Measurements from ENCODE around the gene CAPZA2.

The CAPZA2 gene

GRCh38 chr7:116955340-116955739 lies 93.0 kb downstream of the CAPZA2 start:
- Histone ChIP-seq H3K9ac (ENCODE audit: low read length) (no peak overlapping the region), H3K36me3 (ENCODE audit: insufficient read depth, low read length) (no peaks in the 10 kb centered on the region), H3K79me2 (ENCODE audit: insufficient read depth, low read length) (no peaks in the 10 kb centered on the region), H3K4me3 (ENCODE audit: low read depth, low read length, poor library complexity, severe bottlenecking) (no peak overlapping the region), H2AFZ (ENCODE audit: low read length) (no peak overlapping the region), H3F3A (ENCODE audit: insufficient read depth, low read length) (no peaks in the 10 kb centered on the region), H3K4me2 (ENCODE audit: low read length) (no peak overlapping the region), H3K27ac (ENCODE audit: low read depth, low read length, poor library complexity, severe bottlenecking) (no peak overlapping the region), H3K4me1 (ENCODE audit: insufficient read depth, low read length, severe bottlenecking) (peaks cover 16% of the 10 kb centered on the region), H3K9me2 (ENCODE audit: low read depth, low read length) (no peaks in the 10 kb centered on the region), H4K20me1 (ENCODE audit: insufficient read depth, low read length) (no peaks in the 10 kb centered on the region), H3K27me3 (ENCODE audit: insufficient read depth, low read length) (no peaks in the 10 kb centered on the region), H3K9me3 (ENCODE audit: low read length) (no peaks in the 10 kb centered on the region)
- no peak for TF ChIP-seq EZH2 (IDR thresholded peaks at IDR 0.05; ENCODE audit: borderline replicate concordance, low read length)
- TF ChIP-seq CTCF (IDR thresholded peaks at IDR 0.05; ENCODE audit: low read length): no peak

DNA sequence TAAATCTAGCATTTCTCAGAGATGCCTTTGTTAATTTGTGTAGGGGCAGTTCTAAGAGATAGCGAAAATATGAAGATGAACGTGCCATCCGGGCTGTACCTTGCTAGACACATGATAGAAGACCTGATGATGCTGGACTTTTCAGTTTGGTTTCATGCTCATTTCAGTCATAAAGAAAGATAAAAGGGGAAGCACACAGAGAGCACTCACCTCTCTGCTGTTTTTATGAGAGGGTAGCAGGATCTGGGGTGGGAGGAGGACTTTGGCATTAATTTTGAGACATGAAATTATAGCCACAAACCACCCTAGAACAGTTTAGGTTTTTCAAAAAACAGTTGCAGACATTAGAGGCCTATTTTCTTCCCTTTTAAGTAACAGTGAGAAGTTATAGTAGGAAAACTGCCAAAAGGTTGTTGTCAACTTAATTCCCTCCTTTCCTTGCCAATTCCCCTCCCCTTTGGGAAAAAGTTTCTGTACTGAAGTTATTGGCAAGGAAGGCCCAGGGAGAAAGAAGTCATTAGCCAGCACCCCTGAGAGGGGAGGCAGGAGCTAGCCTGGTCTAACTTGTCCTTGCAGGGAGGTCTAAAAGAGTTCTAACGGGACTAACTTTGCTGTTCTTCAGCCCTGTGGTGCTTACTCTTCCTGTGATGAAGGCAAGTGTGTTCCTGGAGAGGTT lies 93.6 kb downstream of the CAPZA2 start:
- Histone ChIP-seq H3K4me3 (ENCODE audit: low read depth, low read length, poor library complexity, severe bottlenecking) (no peak overlapping the region), H3F3A (ENCODE audit: insufficient read depth, low read length) (no peaks in the 10 kb centered on the region), H3K79me2 (ENCODE audit: insufficient read depth, low read length) (no peaks in the 10 kb centered on the region), H3K9ac (ENCODE audit: low read length) (no peak overlapping the region), H3K27ac (ENCODE audit: low read depth, low read length, poor library complexity, severe bottlenecking) (no peak overlapping the region), H2AFZ (ENCODE audit: low read length) (no peak overlapping the region), H3K9me3 (ENCODE audit: low read length) (no peaks in the 10 kb centered on the region), H4K20me1 (ENCODE audit: insufficient read depth, low read length) (no peaks in the 10 kb centered on the region), H3K36me3 (ENCODE audit: insufficient read depth, low read length) (no peaks in the 10 kb centered on the region), H3K9me2 (ENCODE audit: low read depth, low read length) (no peaks in the 10 kb centered on the region), H3K27me3 (ENCODE audit: insufficient read depth, low read length) (no peaks in the 10 kb centered on the region), H3K4me1 (ENCODE audit: insufficient read depth, low read length, severe bottlenecking) (peaks cover 16% of the 10 kb centered on the region), H3K4me2 (ENCODE audit: low read length) (no peak overlapping the region)
- TF ChIP-seq EZH2 (IDR thresholded peaks at IDR 0.05; ENCODE audit: borderline replicate concordance, low read length): no peak
- TF ChIP-seq CTCF (IDR thresholded peaks at IDR 0.05; ENCODE audit: low read length): no peak

DNA sequence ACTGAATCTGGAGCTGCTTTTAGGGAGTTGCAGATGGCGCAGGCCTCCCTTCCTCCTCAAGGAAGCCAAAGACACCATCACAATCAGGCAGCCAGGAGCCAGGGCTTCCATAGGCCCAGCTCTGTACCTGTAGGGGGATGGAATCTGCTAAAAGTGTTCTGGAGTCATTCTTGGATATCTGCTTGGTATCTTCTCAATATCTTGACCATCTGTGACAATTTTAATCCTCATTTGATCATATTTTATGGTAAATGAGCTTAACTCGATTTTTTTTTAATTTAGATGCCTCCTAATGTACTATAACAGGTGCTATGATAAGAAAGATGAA lies 94.1 kb downstream of the CAPZA2 start:
- H3K9me2 ChIP-seq (ENCODE audit: low read depth, low read length): no peaks in the 10 kb centered on the region
- H3K4me2 ChIP-seq (ENCODE audit: low read length): no peak overlapping the region
- no peaks in the 10 kb centered on the region for H4K20me1 ChIP-seq (ENCODE audit: insufficient read depth, low read length)
- H3F3A ChIP-seq (ENCODE audit: insufficient read depth, low read length): no peaks in the 10 kb centered on the region
- no peaks in the 10 kb centered on the region for H3K36me3 ChIP-seq (ENCODE audit: insufficient read depth, low read length)
- TF ChIP-seq CTCF (IDR thresholded peaks at IDR 0.05; ENCODE audit: low read length) (no peak), EZH2 (IDR thresholded peaks at IDR 0.05; ENCODE audit: borderline replicate concordance, low read length) (no peak)
- H3K4me3 ChIP-seq (ENCODE audit: low read depth, low read length, poor library complexity, severe bottlenecking): no peak overlapping the region
- no peaks in the 10 kb centered on the region for H3K27me3 ChIP-seq (ENCODE audit: insufficient read depth, low read length)
- H3K79me2 ChIP-seq (ENCODE audit: insufficient read depth, low read length): no peaks in the 10 kb centered on the region
- no peaks in the 10 kb centered on the region for H3K9me3 ChIP-seq (ENCODE audit: low read length)
- peaks cover 16% of the 10 kb centered on the region for H3K4me1 ChIP-seq (ENCODE audit: insufficient read depth, low read length, severe bottlenecking)
- H3K27ac ChIP-seq (ENCODE audit: low read depth, low read length, poor library complexity, severe bottlenecking): no peak overlapping the region
- no peak overlapping the region for H3K9ac ChIP-seq (ENCODE audit: low read length)
- no peak overlapping the region for H2AFZ ChIP-seq (ENCODE audit: low read length)
